Gastroesophageal sphincter (tissue), 3 donors: ENCODE measurements around the gene PSMD5.

Experiments
- CTCF ChIP-seq, 4 experiments: fragments of 200-600 bp in 2 of 4; fragments of 450-650 bp in 2 of 4; sonication (generic) in 1 of 4; IDR thresholded peaks; one replicate each; pipeline ENCODE4 v1.5.1; 2017 to 2019; ENCODE audit warnings: antibody characterized with exemption in 4 of 4, mild to moderate bottlenecking in 2 of 4, moderate library complexity in 2 of 4
- EP300 ChIP-seq: sonication (generic); formaldehyde crosslinking; IDR thresholded peaks from one replicate; pipeline ENCODE4 v1.6.1; 2017; ENCODE audit warnings: antibody characterized with exemption, mild to moderate bottlenecking
- POLR2A ChIP-seq, 2 donors: fragments of 450-650 bp; IDR thresholded peaks; one replicate each; pipeline ENCODE4 v1.6.1; 2017; ENCODE audit warnings: antibody characterized with exemption in 2 of 2, mild to moderate bottlenecking in 2 of 2, moderate library complexity in 1 of 2

- no peak for TF ChIP-seq POLR2A (IDR thresholded peaks at IDR 0.05)
- no peak for TF ChIP-seq CTCF (IDR thresholded peaks at IDR 0.05)
- no peak for TF ChIP-seq EP300
Observed at GRCh38 chr9:120885958-120886357, 43.2 kb upstream of the PSMD5 start.
